T follicular helper cell (primary cell): ENCODE results near the gene PGC.

ENCODE experiments used
- DNase-seq: peaks from one replicate; pipeline ENCODE4 v3.0.0-alpha.2; 2020; ENCODE audit warnings: low read depth

PGC gene

DNA sequence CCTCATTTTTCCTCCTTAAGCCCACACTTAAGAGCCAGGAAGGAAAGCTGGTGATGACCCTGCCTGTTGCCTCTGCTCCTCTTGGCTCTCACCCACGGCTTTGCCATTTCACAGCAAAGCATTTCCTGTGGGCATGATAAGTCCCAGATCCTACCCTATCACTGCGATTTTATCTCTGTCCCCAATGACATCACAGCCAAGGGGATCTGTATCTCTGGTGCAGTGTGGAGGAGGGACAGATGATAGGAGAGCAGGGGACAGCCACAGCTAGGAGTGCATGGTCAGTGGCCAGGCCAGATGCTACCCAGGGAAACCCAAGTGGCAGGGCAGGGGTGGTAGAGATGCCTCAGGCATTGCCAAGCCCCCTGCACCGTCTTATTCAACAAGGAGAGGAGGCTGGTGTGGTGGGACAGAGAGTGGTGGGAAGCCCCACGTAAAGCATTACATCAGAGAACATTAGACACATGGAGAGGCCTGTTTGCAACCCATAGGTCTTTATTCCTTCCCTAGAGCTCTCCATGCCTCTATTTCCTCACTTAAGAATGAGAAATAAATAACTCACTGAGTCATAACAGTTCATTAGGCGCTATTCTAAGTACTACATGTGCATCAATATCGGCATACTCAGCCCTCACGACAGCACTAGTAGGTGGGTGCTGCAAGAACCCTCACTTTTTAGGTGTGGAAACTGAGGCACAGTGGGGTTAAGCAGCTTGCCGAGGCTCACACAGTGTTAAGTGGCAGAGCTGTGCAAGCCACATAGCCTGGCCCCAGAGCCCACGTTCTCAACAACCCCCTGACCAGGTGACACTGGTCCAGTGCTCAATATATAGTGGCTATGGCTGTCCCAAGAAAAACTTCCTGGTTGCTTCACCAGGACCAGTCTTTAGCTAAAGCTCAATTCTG, 16.4 kb downstream of the PGC start:
- DNase-seq = no peak

DNA sequence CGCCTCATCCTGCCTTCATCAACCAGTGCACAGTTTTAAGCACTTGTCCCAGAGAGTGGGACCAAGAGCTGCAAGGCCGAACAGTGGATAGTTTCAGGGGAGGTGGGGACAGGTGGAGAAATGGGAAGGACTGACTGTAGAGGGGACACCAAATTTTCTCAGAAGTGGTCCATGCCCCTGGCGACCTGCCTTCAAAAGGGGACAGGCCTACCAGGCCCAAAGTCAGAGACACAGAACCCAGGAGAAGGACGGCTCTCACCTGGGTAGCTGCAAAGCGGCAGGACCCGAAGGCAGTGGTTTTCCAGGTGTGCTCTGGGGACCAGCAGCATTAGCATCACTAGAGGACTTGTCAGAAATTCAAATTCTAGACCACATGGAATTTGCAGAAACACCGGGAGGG, 17.6 kb downstream of the PGC start:
- no peak for DNase-seq

DNA sequence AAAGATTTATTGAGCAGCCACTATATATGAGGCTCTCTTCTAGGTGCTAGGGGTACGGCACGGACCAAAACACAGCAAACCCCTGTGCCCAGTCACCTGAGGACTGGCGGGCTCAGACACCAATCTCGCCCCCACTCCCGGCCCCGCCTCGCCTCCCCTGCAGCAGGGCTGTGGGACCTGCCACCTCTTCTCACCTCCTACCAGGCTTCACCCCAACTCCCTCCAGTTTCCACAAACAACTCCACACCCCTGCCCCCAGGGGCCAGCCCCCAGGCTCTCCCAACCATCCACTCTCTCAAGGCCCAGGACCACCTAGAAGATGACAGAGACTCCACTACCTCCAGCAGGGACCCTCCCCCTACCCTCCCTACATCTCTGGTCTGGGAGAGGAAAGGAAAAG, 18.2 kb downstream of the PGC start:
- DNase-seq = no peak

DNA sequence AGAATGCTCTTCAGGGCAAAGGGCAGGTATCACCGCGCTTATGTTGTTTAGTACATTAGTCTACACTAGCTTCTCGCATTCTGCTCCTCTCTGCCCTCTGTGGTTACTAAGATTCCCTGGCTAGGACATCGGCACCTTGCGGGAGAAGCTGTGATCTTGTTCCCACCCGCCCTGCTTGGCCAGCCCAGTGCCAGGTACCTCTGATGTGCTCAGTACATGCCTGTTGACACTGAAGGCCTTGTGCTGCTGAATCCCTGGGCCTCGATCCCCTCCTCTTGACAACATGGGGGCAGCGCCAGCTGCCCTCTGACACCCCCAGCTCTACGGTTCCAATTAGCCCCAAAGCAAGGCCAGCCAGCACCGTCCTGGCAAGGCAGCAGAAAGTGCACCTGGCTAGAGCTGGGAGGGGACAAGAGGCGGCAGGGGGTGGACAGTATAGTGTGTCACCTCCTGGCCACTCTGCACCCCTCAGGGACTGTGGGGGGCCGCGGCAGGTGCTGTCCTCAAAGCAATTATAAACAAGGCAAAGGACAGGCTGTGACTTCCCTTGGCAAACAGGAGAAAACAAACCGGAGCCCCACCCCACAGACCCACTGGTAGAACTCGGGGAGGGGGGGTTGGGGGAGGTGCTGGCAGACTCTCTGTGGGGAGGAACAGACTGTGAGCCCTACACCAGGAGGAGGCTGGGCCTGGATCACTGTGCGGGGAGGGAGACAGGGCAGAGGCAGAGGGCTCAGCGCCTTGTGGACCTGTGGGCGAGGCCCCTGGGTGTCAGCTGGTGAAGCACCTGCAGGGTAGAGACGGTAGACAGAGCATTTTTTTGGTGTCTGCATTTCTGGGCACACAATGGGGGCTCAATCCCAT, 18.9 kb downstream of the PGC start:
- no peak for DNase-seq

DNA sequence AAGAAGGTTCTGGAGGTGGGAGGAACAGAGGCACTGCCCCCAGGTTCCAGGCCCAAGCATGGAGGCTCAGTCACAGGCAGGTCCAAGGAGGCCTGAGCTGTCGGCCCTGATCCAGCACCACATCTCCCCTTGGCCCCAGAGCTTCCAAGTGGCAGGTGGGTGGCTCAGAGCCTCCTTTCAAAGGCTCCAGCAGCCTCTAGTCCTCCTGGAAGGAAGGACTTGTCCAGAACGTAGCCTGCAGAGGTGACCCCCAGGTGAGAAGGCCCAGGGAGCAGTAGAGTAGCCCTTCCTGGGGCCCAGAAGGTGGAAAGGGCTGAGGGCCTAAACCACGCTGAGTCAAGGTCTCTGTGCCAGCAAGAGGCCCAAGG, 19.5 kb downstream of the PGC start:
- no peak for DNase-seq

DNA sequence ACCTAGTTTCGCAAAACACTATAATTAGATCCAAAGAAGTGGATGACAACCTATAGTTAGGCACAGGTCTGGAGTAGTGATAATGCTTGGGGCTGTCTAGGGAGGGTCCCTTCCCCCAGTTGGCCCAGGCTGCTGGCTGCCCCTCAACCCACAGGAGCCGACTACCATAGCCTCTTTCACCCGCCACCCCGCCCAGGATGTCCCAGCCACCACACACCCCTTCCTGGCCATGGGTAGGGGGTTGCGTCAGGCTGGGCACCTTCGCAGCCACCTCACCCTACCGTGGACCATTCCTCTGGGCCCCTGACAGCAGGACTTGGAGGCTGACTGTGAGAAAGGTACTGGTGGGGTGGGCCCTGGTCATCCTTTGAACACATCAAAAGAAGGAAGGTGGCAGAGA, 20.3 kb downstream of the PGC start:
- DNase-seq = no peak

DNA sequence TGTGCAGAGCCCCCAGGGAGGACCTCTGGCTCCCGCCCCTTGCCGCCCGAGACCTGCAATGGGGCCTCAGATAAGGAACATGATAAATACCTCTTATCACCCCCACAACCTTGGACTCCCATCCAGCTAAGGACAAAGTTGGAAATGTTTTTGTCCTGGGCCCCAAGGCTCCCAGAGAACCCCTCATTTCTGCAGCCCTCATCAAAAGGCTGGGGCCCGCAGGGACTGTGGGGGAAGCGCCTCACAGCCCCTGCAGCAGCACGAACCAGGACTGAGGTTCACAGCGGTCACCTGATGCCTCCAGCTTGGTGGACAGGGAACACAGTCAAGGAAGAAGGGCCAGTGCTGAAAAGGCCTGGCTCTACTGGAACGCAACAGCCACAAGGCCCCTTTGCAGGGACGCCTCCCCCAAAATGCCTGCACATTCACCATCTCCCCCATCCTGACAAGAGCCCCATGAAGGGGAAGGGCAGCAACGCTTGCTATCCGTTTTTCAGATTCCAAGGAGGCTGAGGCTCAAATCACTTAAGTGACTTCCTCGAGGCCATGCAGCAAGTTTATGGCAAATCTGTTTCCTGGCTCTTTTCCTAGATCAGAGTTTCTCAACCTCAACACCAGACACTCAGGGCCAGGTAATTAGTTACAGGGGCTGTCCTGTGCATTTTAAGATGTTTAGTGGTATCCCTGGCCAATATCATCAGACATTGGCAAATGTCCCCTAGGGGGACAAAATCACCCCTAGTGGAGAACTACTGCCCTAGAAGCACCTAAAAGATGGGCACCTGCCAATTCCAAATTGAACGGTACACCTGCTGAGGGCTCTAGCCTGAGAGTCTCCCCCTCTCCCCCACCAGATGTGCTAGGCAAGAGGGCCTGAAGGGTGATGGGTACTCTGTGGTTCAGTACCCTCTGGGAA, 22.4 kb downstream of the PGC start:
- no peak for DNase-seq

DNA sequence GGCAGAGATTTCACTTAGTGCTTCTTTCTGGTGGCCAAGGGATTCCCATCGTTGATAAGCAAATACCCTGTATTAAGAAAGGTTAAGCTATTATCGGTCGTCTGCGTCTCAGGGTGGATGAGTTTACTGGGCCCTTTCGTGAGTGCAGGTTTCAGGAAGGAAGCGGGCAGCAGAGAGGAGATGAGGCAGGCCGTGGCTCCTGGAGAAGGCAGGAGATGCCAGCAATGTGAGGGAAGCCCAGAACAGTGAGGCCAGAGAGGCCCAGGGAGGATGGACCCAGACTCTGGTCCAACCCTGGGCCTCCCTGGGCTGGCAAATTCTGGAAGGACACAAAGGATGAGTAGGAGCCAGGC, 23.0 kb downstream of the PGC start:
- no peak for DNase-seq

DNA sequence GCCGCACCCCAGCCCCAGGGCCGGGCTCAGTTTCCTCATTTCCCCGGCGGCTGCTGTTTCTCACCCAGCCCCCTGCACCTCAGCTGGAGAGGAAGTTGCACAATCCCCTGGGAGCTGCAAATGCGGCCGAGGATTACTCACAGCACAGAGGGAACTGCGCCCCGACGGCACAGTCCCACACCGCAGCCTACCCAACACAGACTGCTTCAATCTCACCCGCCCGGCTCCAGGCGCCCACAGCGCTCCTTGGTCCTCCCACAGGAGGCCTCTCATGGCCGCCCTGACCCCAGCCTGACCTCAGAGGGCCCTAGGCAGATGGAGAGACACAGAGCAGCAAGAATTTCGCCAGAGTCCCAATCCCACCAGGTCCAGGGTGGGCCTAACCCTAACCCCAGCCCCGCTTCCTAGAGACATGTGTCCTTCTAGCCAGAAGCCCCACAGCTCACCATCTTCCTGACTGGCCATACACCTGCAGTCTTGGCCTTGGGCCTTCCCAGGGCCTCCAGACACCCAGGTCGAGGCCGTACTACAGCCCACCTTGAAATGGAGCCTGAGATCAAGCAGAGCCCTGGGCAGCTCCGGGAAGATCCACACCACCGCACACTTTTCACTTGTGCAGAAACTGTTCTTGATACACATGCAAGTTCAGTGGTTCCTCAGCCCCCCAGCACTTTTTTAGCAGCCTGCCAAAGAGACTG, 23.5 kb downstream of the PGC start:
- DNase-seq = no peak

DNA sequence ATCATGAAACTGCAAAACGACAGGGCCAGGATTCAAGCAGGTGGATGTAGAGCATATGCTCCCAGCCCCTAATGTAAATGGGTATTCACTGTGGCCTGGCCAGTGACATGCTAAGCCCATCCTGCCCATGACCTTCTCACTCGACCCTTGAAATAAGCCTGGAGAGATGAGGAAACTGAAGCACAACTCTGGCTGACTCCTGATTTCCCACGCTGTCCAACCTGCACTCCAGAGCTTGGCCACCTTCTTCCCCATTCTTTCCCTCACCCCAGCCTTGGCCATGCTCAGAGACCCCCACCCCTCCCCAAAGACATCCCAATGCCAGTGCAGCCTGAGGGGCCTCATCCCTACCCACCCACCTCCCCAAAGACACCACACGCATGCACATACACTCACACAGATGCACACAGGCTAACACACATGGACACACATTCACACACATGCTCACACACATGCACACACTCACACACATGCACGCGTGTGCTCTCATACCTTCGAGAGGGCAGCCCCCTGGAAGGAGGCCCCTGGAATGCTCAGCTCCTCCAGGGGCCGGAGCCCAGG, 24.1 kb downstream of the PGC start:
- no peak for DNase-seq

DNA sequence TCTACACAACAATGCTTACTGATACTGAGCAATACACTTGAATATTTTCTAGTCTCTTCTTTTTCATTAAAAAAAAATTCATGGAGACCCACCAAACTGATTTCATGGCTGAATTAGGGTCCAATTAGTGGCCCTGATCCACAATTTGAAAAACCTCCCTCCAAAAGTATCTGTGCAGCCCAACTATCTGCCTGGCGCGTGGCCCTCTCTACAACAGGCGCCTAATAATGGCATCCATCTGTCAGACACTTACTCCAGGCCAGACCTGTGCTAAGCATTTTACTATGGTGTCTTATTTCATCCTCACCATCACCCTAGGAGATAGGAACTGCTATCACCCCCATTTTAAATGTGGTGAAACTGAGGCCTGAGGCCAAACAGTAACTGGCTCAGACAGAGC, 25.8 kb downstream of the PGC start:
- DNase-seq = no peak

DNA sequence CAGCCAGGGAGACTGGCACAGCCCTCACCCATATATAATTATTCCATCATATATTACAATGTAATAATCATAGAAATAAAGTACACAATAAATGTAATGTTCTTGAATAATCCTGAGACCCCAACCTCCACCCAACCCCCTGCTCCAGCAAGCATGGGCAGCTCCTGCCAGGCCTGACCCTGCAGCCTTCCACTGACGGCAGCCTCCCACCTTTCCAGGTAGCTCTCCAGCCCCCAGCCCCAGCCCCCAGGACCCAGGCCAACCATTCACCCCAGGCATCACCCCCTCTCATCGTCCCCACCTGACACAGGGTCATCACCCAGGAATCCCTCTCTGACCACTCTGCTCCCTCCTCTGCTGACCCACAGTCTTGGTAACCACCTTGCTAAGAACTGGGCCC, 26.4 kb downstream of the PGC start:
- DNase-seq = no peak

DNA sequence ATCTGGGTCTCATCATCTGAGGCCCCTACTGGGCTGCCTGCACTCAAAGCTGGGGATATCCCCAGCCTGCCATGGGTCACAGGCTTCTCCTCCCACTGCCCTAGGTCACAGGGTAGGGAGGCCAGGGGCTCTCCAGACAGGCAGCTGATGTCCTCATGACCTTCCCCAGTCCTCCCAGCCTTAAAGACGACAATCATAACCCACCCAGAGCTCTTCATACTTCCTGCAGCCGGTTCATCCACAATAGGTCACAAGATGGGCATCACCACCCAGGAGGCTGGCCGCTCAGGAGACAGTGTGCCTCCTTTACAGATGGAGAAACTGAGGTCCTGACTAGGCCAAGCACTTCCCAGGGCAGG, 27.0 kb downstream of the PGC start:
- DNase-seq = no peak

DNA sequence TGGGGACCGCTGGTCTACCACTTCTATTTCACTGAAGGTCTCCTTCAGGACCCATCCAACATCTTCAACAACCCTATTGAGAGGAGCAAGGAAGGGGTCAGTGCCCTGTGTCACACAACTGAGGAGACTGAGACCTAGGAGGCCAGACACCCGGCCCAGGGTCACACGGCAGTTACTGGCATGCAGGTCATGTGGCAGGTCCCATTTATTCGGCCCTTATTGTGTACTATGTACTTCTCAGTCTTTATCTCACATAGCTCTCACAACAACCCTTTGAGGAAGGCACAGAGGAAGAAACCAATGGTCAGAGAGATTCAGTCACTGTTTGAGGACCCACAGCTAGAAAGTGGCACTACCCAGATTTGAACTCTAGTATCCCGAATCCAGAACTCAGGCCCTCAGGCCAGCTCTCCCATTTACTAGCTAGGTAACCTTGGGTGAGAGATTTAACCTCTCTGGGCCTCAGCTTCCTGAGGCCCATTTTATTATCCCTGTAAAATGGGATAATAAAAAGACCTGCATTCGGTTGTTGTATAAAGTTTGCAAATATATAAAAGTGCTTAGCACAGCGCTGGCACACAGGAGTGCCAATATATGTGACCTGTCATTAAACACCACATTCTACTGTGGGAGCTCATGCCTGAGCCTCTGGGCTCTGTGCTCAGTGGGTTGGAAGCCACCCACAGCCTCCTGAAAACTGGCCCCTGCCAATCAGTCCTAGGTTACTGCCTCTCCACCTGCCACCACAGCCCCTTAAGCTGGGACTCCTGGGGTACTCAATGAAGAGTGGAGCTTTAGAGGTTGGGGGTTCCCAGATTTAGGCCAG, 27.5 kb downstream of the PGC start:
- no peak for DNase-seq

DNA sequence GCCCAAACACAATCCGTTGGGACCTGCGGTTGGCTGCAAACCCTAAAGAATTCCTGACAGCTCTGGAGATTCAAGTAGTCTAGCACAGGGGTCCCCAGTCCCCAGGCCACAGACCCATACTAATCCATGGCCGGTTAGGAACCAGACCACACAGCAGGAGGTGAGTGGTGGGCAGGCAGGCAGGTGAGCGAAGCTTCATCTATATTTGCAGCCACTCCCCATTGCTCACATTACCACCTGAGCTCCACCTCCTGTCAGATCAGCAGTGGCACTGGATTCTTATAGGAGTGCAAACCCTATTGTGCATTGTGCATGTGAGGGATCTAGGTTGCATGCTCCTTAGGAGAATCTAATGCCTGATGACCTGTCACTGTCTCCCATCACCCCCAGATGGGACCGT, 28.4 kb downstream of the PGC start:
- DNase-seq = no peak

DNA sequence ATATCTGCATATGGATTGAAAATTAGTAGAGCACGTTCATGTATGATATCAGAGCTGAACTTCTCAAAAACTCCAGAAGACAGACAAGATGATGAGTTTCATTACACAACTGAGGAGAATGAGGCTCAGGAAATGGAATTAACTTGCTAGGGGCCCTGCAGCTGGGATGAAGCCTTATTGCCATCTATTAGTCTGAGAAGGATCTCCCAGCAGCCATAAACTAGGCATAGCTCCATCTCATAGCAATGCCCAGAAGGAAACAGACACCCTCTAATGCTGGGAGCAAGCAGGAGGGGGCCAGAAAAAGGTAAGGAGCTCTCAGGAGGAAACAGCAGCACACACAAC, 29.8 kb downstream of the PGC start:
- no peak for DNase-seq

DNA sequence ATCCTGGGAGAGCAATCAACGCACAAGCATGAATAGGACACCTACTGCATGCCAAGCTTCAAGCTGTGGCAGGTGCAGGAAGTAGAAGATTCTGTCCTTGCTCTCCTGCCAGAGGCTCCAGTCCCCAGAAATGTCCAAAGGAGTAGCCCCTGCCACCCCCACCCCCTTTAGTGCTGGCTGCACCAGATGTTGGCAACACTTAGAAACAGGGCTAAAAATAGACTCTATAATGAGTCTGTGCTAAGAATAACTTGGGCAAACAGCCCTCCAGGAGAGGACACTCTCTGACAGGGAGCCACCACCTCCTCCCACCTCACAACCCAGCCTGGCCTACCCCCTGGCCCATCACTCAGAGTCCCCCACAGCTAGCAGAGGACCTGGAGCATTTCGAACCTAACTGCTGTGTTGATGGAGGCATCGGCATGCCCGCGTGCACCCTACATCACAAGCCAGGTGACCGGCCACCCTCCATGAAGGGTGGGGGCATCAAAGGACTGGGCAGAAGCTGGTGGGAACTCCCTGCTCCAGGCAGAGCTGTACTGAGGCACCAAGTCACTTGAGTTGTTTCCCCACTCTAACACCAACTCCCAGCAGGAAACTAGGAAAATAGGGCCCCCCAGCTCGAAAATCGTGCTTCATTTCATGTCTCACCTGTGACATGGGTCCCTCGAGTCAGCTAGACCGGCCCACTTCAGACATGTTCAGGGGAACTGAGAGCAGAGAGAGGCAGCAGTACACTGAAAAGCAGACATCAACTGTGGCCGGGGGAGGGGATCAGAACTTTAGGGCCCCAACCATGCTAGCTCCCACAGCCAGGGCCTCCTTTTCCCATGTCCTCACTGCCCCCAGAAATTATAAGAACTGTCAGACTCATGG, 30.4 kb downstream of the PGC start:
- no peak for DNase-seq

DNA sequence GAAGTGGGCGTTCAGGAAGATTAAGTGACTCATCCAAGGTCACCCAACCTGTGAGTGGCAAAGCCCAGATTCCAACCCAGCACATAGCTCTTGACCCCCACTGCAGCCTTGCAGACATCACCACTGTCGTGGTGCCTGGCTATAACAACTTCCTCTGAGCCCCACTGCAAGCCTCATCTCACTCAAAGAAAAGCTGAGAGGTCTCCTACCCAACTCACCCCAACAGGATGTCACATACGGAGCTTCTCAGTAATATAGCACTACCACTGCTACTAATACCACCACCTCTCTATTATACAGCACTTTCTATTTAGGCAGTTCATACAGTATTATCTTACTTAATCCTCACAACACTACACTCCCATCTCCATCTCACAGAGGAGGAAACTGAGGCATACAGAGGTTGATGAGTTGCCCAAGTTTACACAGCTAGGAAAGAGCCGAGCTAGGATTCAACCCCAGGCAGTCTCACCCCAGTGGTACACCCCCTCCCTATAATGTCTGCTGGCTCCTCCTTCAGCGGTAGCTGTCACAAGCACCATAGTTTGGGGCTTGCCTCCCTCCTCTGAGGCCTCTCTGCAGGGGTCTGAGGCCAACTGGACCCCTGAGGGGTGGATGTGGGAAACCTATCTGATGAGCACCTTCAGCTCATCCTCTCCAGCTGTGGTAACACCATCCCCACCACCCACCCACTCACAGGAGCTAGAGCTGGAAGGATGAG, 31.2 kb downstream of the PGC start:
- DNase-seq = no peak
